Upper lobe of left lung (tissue), 4 donors: ENCODE measurements around the gene GSK3A.

Experiments used
- EP300 ChIP-seq, 4 donors: sonication (generic); formaldehyde crosslinking; IDR thresholded peaks; one replicate each; pipeline ENCODE4 v1.5.1; 2017; ENCODE audit warnings: antibody characterized with exemption in 4 of 4, control low read depth in 2 of 4
- TF ChIP-seq, protein P1 (sequence below), 6 experiments: fragments of 450-650 bp in 4 of 6; fragments of 200-600 bp in 2 of 6; sonication (generic) in 2 of 6; IDR thresholded peaks; one replicate each; pipeline ENCODE4 v1.5.1; 2016 to 2019; ENCODE audit warnings: antibody characterized with exemption in 6 of 6

DNA sequence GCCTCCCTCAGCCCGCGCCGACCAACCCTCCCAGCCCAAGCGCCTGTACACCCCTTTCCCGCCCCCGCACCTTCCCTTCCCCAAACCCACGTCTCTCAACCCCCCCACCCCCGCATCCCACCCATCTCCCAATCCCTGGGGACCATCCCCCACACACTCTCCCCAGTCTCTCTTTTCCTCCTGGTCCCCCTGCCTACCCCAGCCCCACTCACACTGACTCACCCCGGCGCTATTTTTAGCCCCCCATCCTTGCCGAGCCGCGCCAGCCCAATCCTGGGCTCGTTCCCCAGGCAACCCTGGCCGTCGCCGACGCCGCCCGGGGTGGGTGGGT is 38.4 kb upstream of the GSK3A start:
- TF ChIP-seq, protein P1, sequence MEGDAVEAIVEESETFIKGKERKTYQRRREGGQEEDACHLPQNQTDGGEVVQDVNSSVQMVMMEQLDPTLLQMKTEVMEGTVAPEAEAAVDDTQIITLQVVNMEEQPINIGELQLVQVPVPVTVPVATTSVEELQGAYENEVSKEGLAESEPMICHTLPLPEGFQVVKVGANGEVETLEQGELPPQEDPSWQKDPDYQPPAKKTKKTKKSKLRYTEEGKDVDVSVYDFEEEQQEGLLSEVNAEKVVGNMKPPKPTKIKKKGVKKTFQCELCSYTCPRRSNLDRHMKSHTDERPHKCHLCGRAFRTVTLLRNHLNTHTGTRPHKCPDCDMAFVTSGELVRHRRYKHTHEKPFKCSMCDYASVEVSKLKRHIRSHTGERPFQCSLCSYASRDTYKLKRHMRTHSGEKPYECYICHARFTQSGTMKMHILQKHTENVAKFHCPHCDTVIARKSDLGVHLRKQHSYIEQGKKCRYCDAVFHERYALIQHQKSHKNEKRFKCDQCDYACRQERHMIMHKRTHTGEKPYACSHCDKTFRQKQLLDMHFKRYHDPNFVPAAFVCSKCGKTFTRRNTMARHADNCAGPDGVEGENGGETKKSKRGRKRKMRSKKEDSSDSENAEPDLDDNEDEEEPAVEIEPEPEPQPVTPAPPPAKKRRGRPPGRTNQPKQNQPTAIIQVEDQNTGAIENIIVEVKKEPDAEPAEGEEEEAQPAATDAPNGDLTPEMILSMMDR (IDR thresholded peaks at IDR 0.05), result no peak
- no peak for TF ChIP-seq EP300 (IDR thresholded peaks at IDR 0.05)
